Ovary (tissue), 3 donors: Measurements from ENCODE around the gene PIGU.

ENCODE experiments used
- CTCF ChIP-seq, 3 donors: fragments of 450-650 bp in 2 of 3; fragments of 200-600 bp in 1 of 3; IDR thresholded peaks; one replicate each; pipeline versions ENCODE4 v1.5.1 to v1.8.0; 2016 to 2022; ENCODE audit warnings: antibody characterized with exemption in 3 of 3, mild to moderate bottlenecking in 1 of 3
- EP300 ChIP-seq: sonication (generic); formaldehyde crosslinking; IDR thresholded peaks from one replicate; pipeline ENCODE4 v1.6.1; 2017; ENCODE audit warnings: antibody characterized with exemption
- POLR2A ChIP-seq: fragments of 450-650 bp; IDR thresholded peaks from one replicate; pipeline ENCODE4 v1.6.1; 2017; ENCODE audit warnings: antibody characterized with exemption, mild to moderate bottlenecking, moderate library complexity
- donor health status: DM: no; HTN: no; CAD: no.

GRCh38 chr20:34540596-34541263 is 136.2 kb downstream of the PIGU start:
- TF ChIP-seq POLR2A (no peak), CTCF (IDR thresholded peaks at IDR 0.05) (no peak), EP300 (no peak)
